ENCODE measurements around the gene LRP1B.
A peak's percentile ranks its signal among the peaks of the same experiment; 100 is the strongest.

The LRP1B gene

GRCh38 chr2:142170847-142171246 lies 40.0 kb upstream of the LRP1B start:
- TF ChIP-seq TAF1 (IDR thresholded peaks at IDR 0.05; ENCODE audit: low read depth) (no peak), REST (IDR thresholded peaks at IDR 0.05; ENCODE audit: low read depth) (no peak), EP300 (IDR thresholded peaks at IDR 0.05; ENCODE audit: borderline replicate concordance) (no peak), NFIC (IDR thresholded peaks at IDR 0.05) (no peak), YY1 (IDR thresholded peaks at IDR 0.05; ENCODE audit: low read depth) (no peak), EGR1 (IDR thresholded peaks at IDR 0.05) (no peak), RAD21 (IDR thresholded peaks at IDR 0.05; ENCODE audit: low read depth) (no peak), TCF12 (IDR thresholded peaks at IDR 0.05; ENCODE audit: low read depth) (no peak), CREB1 (IDR thresholded peaks at IDR 0.05; ENCODE audit: low read depth) (no peak), ZBTB7A (IDR thresholded peaks at IDR 0.05; ENCODE audit: low read depth) (no peak), MAX (IDR thresholded peaks at IDR 0.05) (no peak), USF1 (IDR thresholded peaks at IDR 0.05) (no peak)

GRCh38 chr2:142165790-142166189 lies 35.0 kb upstream of the LRP1B start:
- TF ChIP-seq RAD21 (IDR thresholded peaks at IDR 0.05; ENCODE audit: low read depth) = peak; percentile 55
- no peak for TF ChIP-seq ZBTB7A (IDR thresholded peaks at IDR 0.05; ENCODE audit: low read depth)
- no peak for TF ChIP-seq REST (IDR thresholded peaks at IDR 0.05; ENCODE audit: low read depth)
- TF ChIP-seq MAX (IDR thresholded peaks at IDR 0.05) = no peak
- no peak for TF ChIP-seq EGR1 (IDR thresholded peaks at IDR 0.05)
- TF ChIP-seq EP300 (IDR thresholded peaks at IDR 0.05; ENCODE audit: borderline replicate concordance) = no peak

- TF ChIP-seq CEBPB (IDR thresholded peaks at IDR 0.05) = no peak
Observed at GRCh38 chr2:142153601-142154000, 22.8 kb upstream of the LRP1B start.

- TF ChIP-seq EGR1 (IDR thresholded peaks at IDR 0.05) = no peak
- TF ChIP-seq NFIC (IDR thresholded peaks at IDR 0.05) = no peak
- TF ChIP-seq ZBTB7A (IDR thresholded peaks at IDR 0.05; ENCODE audit: low read depth) = no peak
- no peak for TF ChIP-seq FOXM1 (IDR thresholded peaks at IDR 0.05; ENCODE audit: borderline replicate concordance, low read depth)
- TF ChIP-seq TCF12 (IDR thresholded peaks at IDR 0.05; ENCODE audit: low read depth) = no peak
- no peak for TF ChIP-seq TAF1 (IDR thresholded peaks at IDR 0.05; ENCODE audit: low read depth)
- TF ChIP-seq MAX (IDR thresholded peaks at IDR 0.05) = no peak
Observed at GRCh38 chr2:142150453-142150852, 19.6 kb upstream of the LRP1B start.

- TF ChIP-seq EP300 (IDR thresholded peaks at IDR 0.05; ENCODE audit: borderline replicate concordance) (no peak), TCF12 (IDR thresholded peaks at IDR 0.05; ENCODE audit: low read depth) (no peak), TEAD4 (IDR thresholded peaks at IDR 0.05) (no peak), ZBTB7A (IDR thresholded peaks at IDR 0.05; ENCODE audit: low read depth) (no peak), NFIC (IDR thresholded peaks at IDR 0.05) (no peak), FOXM1 (IDR thresholded peaks at IDR 0.05; ENCODE audit: borderline replicate concordance, low read depth) (no peak), TAF1 (IDR thresholded peaks at IDR 0.05; ENCODE audit: low read depth) (no peak), MAX (IDR thresholded peaks at IDR 0.05) (no peak), YY1 (IDR thresholded peaks at IDR 0.05; ENCODE audit: low read depth) (no peak), CEBPB (IDR thresholded peaks at IDR 0.05) (no peak), USF1 (IDR thresholded peaks at IDR 0.05) (no peak), REST (IDR thresholded peaks at IDR 0.05; ENCODE audit: low read depth) (no peak)
Observed at GRCh38 chr2:142144547-142144946, 13.7 kb upstream of the LRP1B start.

Measured in Ishikawa (cell line).